HG02943 (cell line): ENCODE data around the gene THNSL1.

ENCODE experiments used
- ATAC-seq: cut with Tn5 transposase; IDR thresholded peaks from one replicate; pipeline ENCODE4 v1.9.1; 2021; ENCODE audit warnings: mild to moderate bottlenecking, low read depth, moderate library complexity; ENCODE audit not compliant: unreplicated experiment

The THNSL1 gene

GRCh38 chr10:25052012-25052411, 35.6 kb downstream of the THNSL1 start:
- ATAC-seq = no peak

GRCh38 chr10:25056726-25057125, 40.3 kb downstream of the THNSL1 start:
- ATAC-seq = no peak

GRCh38 chr10:25057886-25058285, 41.5 kb downstream of the THNSL1 start:
- no peak for ATAC-seq

GRCh38 chr10:25059990-25060389, 43.6 kb downstream of the THNSL1 start:
- no peak for ATAC-seq

GRCh38 chr10:25061125-25061524, 44.7 kb downstream of the THNSL1 start:
- ATAC-seq = no peak

GRCh38 chr10:25061711-25062449, 45.5 kb downstream of the THNSL1 start:
- no peak for ATAC-seq

GRCh38 chr10:25063157-25063556, 46.7 kb downstream of the THNSL1 start:
- ATAC-seq = no peak

GRCh38 chr10:25063644-25064043, 47.2 kb downstream of the THNSL1 start:
- ATAC-seq = no peak

GRCh38 chr10:25064401-25064800, 48.0 kb downstream of the THNSL1 start:
- no peak for ATAC-seq

GRCh38 chr10:25065761-25066476, 49.5 kb downstream of the THNSL1 start:
- ATAC-seq = no peak

GRCh38 chr10:25068152-25069058, 52.0 kb downstream of the THNSL1 start:
- no peak for ATAC-seq

- ATAC-seq = no peak
Observed at GRCh38 chr10:25071227-25071626, 54.8 kb downstream of the THNSL1 start.

GRCh38 chr10:25072786-25073185, 56.4 kb downstream of the THNSL1 start:
- no peak for ATAC-seq

- ATAC-seq = no peak
Observed at GRCh38 chr10:25075825-25076224, 59.4 kb downstream of the THNSL1 start.
